Measurements from ENCODE around the gene UBE2D2.
"Not testable (repeated sequence)": the region's sequence is repeated elsewhere in the genome, so short reads cannot be mapped to it uniquely, and the experiment has no call there.

The UBE2D2 gene

DNA sequence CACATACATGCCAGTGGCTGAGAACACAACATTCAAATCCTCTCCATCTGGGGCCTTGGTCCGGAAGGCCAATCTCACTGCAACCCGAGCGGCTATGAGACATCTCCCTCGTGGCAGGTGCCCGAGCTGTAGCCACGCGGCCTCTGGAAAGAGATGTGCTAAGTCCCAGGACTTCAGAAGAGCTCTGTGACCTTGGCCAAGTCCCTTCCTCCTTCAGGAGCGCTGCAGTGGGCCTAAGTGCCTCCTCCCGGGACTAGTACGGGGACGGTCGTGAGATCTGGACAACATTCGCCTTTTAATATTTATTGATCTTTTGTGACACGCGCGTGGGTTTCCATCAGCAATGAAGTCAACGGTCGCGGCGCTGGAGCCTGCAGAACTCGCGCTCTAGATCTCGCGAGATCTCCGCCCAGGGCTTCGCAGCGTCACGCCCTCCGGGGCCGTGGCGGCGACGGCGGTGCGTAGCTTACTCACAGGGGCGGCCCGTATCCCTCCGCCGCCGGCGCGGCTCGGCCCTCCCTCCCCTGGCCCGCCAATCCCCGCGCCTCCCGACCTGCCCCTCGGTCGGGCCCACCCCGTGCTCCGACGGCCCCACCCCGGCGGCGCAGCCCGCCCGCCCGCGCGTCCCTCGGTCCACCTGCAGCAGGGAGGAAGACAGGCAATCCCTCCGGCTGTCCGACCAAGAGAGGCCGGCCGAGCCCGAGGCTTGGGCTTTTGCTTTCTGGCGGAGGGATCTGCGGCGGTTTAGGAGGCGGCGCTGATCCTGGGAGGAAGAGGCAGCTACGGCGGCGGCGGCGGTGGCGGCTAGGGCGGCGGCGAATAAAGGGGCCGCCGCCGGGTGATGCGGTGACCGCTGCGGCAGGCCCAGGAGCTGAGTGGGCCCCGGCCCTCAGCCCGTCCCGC, at the start of gene UBE2D2:
TSS of gene UBE2D2 (plus strand) at position 588 of the 903 bp plus-strand sequence. CDS start 453 bp downstream, outside the sequence.
- peak; percentile 99 for DNase-seq

GRCh38 chr5:139512786-139513390, 48.3 kb upstream of the UBE2D2 start:
- DNase-seq = no peak

- peak; percentile 88 for DNase-seq
These were observed 47.7 kb upstream of the UBE2D2 start for GRCh38 chr5:139513434-139513833.

DNA sequence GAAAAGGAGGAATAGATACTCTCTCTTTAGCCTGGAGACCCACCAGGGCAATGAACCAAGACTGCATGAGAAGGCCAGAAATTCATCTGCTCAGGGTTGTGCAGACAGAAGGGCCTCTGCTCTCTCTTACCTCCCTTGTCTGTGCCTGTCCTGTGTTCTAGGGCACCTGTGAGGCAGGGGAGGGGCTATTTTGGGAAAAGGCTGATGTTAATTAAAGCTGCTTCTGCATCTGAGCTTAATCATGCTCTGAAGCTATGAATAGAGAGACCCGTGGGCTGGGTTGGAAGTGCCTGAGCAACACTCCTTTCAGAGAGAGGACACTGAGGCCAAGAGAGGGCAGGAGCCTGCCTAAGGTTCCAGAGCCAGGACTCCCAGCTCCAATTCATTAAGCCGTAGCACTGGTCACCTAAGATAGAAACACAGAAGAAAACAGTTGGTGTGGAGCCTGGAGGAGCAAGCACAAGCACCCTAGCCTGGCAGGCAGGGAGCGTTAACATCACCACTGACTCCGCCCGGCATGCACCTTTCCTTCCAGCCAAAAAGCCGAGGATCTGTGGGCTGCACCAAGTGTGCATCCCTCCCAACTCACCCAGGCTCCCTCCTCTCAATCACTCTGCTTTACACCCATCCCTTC, 47.2 kb upstream of the UBE2D2 start:
- DNase-seq = no peak

DNA sequence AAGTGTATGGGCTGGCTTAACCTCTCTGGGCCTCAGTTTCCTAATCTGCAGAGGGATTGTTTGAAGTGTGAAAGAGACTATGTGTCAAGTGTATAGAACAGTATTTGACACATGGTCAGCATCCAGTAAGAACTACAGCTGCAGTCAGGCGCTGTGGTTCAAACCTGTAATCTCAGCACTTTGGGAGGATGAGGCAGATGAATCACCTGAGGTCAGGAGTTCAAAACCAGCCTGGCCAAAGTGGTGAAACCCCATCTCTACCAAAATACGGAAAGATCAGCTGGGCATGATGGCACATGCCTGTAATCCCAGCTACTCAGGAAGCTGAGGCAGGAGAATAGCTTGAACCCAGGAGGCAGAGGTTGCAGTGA, 46.7 kb upstream of the UBE2D2 start:
- DNase-seq = no peak

GRCh38 chr5:139517683-139518564, 43.2 kb upstream of the UBE2D2 start:
- peak; percentile 94 for DNase-seq

DNA sequence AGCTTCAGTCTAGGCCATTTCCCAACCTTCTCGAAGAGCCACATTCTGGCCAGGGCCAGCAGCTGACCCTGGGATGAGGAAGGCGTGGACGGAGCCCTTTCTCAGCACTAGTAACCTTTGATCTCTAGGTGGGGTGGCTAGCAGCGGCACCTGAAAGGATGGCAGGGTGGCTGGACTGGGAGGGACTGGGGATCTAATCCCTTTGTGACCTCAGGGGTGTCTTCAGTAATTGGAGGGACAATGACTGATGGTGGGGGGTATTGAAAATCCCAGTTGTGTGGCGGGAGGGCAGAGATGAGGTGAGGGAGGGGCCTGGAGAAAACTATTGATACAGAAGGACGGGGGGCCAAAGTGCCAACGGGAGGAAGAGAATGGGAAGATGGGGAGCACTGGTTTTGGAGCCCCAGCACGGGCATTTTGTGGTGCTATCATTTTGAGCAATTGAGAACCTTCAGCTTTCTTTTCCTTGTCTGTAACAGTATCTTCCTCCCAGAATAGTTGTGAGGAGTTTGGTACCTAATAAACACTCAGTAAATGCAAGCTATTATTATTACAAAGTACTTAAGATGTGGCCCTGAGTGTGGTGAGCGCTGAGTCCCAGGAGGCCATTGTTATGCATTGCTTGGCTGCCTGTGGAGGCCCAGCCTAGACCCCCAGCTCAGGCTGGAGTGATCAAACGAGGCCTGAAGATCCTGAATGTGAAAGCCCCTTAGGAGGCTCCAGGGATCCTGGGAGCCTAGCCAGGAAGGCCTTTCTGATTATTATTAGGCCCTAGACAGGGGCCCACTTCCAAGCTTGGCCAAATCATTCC, 37.3 kb upstream of the UBE2D2 start:
- no peak for DNase-seq

- DNase-seq = no peak
These were observed 36.7 kb upstream of the UBE2D2 start for GRCh38 chr5:139524446-139524845.

DNA sequence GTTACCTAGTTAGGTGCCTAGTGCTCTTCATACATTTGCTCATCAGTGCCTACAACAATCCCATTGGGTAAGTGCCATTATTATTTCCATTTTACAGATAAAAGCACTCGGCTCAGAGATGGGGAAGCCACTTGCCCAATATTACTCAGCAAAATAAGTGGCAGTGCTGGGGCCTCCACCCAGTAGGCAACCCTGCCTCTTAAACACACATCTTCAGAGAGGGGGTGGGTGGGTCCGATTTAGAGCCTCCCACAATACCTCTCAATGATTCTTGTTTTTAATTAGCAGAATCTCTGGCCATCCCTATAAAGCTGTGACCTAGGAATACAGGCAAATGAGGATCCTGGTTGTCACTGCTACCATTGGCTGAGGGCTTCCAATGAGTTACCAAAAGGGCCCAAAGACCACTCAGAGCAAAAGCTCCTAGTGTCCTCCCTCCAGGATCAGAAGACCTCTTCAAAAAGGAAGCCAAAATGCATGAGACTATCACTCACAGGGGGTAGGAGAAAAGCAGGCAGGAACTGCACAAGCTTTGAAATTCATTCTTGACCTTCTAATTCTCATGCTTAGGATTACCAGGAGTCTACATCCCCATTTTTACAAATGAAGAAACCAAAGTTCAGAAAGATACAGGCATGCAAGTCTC, 36.1 kb upstream of the UBE2D2 start:
- DNase-seq = no peak

DNA sequence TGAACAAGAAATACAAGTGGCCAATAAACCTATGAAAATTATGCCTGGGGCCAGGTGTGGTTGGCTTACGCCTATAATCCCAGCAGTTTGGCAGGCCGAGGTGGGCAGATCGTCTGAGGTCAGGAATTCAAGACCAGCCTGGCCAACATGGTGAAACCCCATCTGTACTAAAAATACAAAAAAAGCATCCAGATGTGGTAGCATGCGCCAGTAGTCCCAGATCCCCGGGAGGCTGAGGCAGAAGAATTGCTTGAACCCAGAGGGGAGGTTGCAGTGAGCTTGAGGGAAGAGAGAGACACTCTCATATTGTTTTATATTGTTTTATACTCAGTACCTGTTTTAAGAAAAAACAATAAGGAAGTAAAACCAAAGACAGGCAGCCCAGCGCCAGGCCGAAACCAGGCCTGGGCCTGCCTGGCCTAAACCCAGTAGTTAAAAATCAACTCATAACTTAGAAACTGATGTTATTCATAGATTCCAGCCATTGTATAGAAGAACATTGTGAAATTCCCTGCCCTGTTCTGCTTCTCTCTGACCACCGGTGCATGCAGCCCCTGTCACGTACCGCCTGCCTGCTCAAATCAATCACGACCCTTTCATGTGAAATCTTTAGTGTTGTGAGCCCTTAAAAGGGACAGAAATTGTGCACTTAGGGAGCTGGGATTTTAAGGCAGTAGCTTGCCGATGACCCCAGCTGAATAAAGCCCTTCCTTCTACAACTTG, 35.4 kb upstream of the UBE2D2 start:
- not testable (repeated sequence) for DNase-seq

DNA sequence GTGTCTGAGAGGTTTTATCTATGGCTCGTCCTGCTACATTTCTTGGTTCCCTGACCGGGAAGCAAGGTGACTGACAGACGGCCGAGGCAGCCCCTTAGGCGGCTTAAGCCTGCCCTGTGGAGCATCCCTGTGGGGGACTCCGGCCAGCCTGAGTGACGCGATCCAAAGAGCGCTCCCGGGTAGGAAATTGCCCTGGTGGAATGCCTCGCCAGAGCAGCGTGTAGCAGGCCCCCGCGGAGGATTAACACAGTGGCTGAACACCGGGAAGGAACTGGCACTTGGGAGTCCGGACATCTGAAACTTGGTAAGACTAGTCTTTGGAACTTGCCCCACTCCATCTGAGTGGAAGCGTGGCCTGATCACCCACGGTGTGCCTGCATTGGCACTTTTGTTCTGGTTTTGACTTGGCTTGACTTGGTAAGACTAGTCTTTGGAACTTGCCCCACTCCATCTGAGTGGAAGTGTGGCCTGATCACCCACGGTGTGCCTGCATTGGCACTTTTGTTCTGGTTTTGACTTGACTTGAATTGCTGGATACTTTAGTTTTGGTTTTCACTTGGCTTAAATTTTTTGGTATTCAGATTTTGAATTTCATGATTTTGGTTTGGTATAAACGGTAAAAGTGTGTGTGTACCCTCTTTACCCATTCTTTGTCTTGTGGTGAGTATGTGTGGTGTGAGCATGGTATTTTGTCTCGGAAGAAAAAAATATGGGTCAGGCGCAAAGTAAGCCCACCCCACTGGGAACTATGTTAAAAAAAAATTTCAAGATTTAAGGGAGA, 34.6 kb upstream of the UBE2D2 start:
- not testable (repeated sequence) for DNase-seq

DNA sequence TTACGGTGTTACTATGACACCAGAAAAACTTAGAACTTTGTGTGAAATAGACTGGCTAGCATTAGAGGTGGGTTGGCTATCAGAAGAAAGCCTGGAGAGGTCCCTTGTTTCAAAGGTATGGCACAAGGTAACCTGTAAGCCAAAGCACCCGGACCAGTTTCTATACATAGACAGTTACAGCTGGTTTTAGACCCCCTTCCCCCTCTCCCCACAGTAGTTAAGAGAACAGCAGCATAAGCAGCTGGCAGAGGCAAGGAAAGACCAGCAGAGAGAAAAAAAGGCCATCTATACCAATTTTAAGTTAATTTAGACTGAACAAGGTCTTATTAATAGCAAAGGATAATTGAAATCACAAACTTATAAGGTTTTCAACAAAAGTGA, 34.1 kb upstream of the UBE2D2 start:
- DNase-seq = not testable (repeated sequence)

GRCh38 chr5:139527896-139528467, 33.2 kb upstream of the UBE2D2 start:
- not testable (repeated sequence) for DNase-seq

GRCh38 chr5:139528695-139529094, 32.4 kb upstream of the UBE2D2 start:
- DNase-seq = not testable (repeated sequence)

DNA sequence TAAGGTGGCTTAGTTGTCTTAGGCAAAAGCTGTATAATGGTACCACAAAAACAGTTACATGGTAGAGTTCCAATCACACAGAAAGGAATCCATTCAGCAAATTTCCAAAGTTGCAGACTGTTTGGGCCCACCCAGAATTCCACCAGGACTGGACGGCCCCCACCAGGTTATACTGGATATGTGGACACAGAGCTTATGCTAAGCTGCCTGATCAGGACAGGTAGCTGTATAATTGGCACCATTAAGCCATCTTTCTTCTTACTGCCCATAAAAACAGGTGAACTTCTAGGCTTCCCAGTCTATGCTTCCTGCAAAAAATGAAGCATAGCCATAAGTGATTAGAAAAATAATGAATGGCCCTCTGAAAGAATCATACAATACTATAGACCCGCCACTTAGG, 31.1 kb upstream of the UBE2D2 start:
- not testable (repeated sequence) for DNase-seq

- DNase-seq = no peak
These were observed 29.4 kb upstream of the UBE2D2 start for GRCh38 chr5:139531772-139532169.

GRCh38 chr5:139543423-139543991, 17.6 kb upstream of the UBE2D2 start:
- DNase-seq = peak; percentile 73

GRCh38 chr5:139546593-139546992, 14.5 kb upstream of the UBE2D2 start:
- not testable (repeated sequence) for DNase-seq
